ENCODE measurements around the gene FXYD1.
"Not testable (repeated sequence)": the region's sequence is repeated elsewhere in the genome, so short reads cannot be mapped to it uniquely, and the experiment has no call there.

FXYD1 gene

DNA sequence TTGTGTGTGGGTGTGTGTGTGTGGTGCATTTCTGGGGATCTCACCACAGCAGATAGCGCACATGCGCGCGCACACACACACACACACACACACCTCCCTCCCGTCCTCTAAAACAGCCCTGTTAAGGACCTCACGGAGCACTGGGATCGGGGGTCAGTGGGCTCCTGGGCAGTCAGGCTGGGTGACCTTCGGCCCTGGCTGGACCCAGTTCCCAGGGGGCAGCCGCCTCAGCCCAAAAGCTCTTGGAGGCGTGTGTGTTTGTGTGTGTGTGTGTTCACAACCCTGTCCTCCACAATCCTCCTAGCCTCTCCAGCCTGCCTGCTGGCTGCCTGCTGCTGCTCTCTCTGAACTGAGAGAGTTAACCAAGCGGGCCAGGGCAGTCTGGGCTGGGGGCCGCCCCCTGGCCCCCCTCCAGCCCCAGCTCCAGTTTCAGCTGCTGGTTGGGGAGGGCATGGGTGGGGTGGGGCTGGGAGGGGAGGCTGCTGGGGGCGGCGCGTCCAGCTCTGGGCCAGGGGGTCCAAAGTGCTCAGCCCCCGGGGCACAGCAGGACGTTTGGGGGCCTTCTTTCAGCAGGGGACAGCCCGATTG lies at the start of gene FXYD1:
TSS of gene FXYD1 (plus strand) at position 520 of the 588 bp plus-strand sequence. CDS start 1,256 bp downstream, outside the sequence.
- no peak for DNase-seq

- DNase-seq: no peak
Observed at GRCh38 chr19:35089554-35089953, 49.1 kb upstream of the FXYD1 start.

- DNase-seq: no peak
Observed at GRCh38 chr19:35090160-35090505, 48.5 kb upstream of the FXYD1 start.

DNA sequence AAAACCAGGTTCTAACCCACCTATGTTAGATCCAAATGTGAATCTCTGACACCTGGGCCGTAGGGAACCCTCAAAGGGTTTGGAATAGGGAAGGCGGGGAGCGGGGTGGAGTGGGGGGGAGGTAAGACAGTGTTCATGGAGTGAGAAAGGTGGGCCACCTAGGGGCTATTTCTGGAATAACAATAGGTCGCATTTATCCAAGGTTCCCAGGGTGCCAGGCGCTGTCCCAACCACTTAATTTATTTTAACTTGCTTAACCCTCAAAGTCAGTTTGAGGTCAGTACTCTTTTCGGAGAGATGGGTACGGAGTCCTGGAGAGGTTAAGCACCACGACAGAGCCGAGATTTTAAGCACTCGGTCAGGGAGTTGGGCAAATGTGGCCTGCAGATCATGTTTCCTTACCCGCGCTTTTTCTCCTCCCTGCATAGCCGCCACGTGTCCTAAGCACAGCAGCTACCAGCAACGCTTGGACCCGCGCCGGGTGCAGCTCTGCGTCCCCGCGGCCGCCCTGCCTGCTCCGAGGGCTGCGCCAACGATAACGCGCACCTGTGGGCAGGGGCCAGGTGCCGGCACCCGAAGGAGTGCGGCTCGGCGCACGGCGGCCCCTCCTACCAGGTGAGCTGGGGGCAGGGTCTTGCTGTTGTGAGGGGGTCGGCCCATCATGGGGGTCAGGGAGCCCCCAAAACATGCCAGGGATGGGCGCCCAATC lies 48.0 kb upstream of the FXYD1 start:
- DNase-seq: peak; percentile 50

DNA sequence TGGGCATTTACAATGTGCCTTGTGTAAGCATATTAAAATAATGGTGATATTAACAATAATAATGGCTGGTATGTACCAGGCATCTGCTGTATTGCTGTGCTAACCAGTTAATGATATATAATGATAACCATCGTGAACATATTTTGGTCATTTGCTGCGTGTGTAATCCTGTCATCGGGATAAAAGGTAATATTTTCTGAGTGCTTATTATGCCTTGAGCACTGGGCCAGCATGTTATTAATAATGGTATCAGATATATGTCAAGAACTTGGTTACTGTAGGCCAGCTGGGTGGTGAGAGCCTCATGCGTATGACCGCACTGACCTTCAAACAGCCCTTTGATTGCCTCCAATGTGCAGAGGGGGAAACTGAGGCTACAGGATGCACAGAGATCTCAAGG lies 45.2 kb upstream of the FXYD1 start:
- DNase-seq: no peak

DNA sequence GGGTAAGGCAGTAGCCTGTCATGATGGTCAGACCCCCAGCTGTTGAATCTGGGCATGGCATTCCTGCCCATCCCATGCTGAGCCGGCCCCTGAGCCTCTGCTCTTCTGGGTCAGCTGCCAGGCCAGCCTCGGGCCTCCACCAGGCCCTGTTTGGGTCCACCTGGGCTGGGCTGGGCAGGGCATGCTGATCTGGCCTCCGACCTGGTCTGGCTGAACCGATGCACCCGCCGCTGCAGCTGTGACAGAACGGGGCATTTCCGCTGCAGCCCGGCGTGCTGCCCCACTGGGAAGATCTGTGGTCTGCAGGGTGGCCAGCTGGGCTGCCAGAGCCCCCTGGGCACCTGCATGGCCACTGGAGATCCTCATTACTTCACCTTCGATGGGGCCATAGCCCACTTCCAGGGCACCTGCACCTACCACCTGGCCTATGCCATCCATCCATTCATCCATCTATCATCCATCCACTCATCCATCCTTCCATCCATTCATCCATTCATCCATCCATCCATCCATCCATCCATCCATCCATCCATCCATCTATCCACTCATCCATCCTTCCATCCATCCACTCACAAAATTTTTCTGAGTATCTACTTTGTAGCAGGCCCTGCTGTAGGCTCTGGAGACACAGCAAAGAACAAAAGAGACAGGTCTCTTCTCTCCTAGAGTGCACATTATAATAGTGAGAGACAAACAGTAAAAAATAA lies 44.5 kb upstream of the FXYD1 start:
- DNase-seq: no peak

- no peak for DNase-seq
Observed at GRCh38 chr19:35094656-35095055, 44.0 kb upstream of the FXYD1 start.

GRCh38 chr19:35095667-35096368 lies 42.8 kb upstream of the FXYD1 start:
- no peak for DNase-seq

- DNase-seq: no peak
Observed at GRCh38 chr19:35098413-35099049, 40.1 kb upstream of the FXYD1 start.

DNA sequence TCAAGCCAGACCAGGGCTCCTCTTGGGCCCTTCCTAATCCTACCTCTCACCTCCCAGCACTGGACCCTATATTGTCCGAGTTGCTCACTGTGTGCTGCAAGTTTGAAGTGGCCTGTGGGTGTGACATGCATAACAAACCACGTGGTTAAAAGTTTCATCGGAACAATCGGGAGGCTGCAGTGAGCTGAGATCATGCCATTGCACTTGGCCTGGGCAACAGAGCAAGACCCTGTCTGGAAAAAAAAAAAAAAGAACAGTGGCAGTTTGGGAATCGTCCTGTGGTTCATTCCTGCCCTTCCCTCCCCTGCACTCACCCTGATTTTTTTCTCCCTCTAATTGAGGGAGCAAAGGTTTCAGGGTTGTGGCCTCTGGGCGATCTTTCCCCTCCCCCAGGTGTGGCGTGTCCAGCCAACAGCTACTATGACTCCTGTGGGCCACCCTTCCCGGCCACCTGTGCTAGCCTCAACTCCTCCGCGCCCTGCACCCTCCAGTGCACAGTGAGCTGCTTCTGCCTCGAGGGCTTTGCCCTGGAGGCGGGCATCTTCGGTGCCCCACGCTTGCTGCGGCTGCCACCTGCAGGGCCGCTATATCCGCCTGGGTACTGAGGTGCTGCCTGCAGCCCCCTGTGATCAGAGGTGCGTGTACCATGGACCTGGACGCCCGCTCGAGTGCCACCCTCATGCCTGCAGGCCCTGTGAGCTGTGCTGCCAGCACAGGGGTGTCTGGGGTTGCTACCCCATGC lies 39.3 kb upstream of the FXYD1 start:
- no peak for DNase-seq

DNA sequence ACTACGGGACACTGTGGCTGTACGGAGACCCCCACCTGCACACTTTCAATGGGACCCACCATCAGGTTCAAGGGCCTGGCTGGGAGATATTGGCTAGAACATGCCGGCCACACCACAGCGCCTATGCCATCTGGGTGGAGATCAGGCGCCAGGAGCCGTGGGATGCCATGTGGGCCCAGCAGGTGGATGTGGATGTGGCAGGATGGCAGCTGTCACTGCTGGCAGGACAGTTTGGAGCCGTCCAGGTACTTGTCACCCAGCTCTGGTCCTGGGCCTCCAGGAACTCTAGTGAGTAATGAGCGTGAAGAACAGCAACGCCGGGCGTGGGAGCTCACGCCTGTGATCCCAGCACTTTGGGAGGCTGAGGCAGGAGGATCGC lies 38.7 kb upstream of the FXYD1 start:
- DNase-seq: no peak

- no peak for DNase-seq
Observed at GRCh38 chr19:35100588-35101533, 37.8 kb upstream of the FXYD1 start.

DNA sequence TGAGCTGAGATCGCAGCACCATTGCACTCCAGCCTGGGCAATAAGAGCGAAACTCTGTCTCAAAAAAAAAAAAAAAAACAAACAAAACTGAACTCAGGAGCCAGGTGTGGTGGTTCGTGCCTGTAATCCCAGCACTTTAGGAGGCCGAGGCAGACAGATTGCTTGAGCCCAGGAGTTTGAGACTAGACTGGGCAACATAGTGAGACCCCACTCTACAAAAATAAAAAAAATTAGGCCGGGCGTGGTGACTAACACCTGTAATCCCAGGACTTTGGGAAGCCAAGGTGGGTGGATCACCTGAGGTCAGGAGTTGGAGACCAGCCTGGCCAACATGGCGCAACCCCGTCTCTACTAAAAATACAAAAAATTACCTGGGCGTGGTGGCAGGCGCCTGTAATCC lies 36.7 kb upstream of the FXYD1 start:
- DNase-seq: not testable (repeated sequence)

DNA sequence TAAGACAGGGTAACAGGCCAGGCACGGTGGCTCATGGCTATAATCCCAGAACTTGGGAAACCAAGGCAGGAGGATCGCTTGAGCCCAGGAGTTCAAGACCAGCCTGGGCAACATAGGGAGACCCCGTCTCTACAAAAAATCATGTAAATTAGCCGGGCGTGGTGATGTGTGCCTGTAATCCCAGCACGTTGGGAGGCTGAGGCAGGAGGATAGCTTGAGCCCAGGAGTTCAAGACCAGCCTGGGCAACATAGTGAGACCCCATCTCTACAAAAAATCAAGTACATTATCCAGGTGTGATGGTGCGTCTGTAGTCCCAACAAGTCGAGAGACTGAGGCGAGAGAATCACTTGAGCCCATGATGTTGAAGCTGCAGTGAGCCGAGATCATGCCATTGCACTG lies 35.0 kb upstream of the FXYD1 start:
- DNase-seq: not testable (repeated sequence)

GRCh38 chr19:35104361-35104760 lies 34.3 kb upstream of the FXYD1 start:
- no peak for DNase-seq

DNA sequence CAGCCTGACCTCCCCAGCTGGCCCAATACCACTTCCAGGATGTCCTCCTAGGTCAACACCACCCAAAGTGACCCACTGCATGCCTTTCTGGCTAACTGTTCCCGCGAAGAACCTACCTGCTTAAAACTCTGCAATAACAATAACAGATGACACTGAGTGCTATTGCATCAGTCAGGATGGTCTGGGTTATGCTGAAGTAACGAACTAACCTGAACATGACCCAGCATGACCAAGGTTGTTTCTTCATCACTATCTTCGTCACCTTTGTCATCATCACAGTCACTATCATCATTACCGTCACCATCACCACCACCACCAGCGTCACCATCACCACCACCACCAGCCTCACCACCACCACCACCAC lies 33.6 kb upstream of the FXYD1 start:
- DNase-seq: no peak

- DNase-seq: no peak
Observed at GRCh38 chr19:35105411-35106290, 33.0 kb upstream of the FXYD1 start.

GRCh38 chr19:35106291-35106583 lies 32.4 kb upstream of the FXYD1 start:
- no peak for DNase-seq

DNA sequence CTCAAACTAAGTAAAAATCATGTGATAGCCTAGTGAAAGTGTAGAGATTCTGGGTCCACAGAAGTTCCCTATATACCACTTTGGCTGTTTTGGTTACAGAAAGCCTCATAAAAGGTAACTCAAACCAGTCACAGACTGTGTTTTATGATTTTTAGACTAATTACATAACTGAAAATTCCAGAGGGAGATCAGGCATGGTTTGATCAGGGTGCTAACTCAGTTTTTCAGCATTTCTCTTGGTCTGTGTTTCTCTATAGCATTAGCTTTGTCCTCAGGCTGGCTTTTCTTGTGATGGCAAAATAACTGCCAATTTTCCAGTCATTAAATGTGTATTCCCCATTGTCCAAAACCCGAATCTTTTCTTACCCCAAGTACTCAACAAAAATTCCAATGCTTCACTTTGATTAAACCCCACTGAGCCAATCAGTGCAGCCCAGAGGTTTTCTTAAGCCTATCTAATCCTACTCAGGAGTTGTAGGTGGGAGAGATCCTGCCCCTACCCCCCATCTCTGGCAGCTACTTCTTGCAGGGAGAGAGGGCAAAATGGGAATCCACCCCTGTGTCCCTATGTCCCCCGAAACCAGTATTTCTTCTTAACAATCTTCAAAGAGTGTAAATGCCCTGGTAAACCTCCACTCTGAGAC lies 31.6 kb upstream of the FXYD1 start:
- DNase-seq: no peak

DNA sequence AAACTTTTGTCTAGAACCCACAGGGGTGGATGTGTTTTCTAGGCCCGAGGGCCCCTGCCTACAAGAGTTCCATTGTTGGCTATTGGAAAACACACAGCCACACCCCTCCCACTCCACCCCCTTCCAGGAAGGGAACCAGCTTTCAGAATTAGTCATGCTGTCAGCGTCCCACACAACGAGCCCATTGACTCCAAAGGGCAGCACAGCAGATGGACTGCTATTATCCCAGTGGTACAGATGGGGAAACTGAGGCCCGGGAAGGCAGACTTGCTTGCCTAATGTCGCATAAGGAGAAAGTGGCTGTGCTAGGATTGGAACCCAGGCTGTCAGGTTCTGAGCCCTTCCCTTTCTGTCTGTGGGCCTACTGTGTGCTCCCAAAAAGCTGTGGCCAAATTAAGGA lies 31.1 kb upstream of the FXYD1 start:
- DNase-seq: peak; percentile 15

Measured in activated CD4-positive, alpha-beta T cell treated with anti-CD3 and anti-CD28 coated beads, Interleukin-10, Interleukin-2, amounts not matched to agents 100 ng/mL and 50 ng/mL, durations not matched to agents 16 hours and 8 hours (primary cell).